GM19372 (cell line): ENCODE results near the gene BEGAIN.

Experiments used
- ATAC-seq: cut with Tn5 transposase; IDR thresholded peaks from one replicate; pipeline ENCODE4 v1.9.1; 2021; ENCODE audit warnings: mild to moderate bottlenecking, low read depth, moderate library complexity; ENCODE audit not compliant: unreplicated experiment

BEGAIN gene

DNA sequence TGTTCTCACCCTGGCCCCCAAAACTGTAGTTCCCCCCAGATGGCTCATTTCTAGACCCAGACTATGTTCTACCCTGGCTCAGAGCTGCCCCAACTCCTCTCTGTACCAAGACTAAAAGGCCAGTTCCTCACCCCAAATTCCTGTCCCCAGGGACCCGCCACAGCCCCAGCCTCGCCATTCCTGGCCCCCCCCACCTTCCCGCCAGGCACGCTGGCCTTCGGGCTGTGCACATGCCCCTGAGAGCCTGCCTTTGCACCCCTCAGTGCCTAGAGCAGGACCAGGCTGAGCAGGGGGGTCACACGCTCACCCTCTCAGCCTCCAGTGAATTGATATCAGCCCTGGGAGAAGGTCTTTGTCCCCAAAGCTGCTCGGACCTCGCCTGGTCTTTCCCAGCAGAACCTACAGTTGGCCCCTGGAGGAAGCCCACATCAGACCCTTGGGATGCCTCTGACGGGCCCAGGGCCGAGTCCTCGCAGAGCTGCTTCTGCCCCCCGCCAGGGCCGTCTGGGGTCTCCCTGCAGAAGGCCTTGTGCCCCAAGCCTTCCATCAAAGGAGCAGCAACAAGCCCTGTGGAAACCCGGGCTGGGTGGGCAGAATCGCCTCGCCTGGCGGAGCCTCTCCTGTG is 32.4 kb downstream of the BEGAIN start:
- ATAC-seq = no peak

DNA sequence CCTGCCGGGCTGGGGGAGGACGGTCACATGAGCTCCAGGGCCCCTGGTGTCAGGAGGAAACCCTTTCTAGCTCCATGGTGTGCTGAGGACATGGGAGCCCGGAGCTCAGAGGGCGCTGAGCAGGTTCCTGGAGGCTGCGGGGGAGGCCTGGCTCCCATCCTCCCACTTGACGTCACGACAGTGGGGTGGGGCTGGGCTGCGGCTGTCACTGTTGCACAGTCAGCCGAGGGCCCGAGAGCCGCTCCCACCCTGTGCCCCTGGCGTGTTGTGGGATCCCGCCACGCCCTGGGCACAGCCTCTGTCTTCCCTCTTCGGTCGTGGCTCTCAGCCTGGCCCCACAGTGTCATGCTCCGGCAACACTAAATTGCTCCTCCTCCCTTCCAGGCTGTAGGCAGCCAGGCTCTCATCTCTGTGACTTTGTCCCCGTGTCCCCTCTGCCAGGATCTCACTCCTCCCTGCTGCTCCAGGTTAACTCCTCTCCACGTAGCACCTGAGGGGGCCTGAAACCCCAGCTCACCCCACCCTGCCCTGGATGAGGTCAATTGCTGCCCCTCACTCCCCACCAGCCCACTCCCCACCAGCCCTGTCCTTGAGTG is 33.0 kb downstream of the BEGAIN start:
- no peak for ATAC-seq

DNA sequence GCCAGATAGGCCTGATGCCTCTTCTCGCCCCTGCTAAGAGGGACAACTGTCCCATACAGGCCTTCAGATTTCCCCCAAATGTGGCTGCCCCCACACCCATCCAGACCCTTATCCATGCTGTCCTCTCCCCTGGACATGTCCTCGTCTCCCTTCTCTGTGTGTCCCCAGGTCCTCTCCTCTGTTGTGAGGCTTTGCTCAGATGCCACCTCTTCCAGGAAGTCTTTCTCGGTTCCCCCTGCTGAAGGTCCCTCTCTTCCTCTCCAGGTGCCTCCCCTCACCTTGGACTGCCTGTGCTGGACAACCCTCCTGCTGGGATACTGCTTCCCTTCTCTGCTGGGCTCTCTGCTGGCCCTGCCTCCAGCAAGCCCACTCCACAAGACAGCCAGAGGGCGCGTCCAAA is 33.7 kb downstream of the BEGAIN start:
- no peak for ATAC-seq

DNA sequence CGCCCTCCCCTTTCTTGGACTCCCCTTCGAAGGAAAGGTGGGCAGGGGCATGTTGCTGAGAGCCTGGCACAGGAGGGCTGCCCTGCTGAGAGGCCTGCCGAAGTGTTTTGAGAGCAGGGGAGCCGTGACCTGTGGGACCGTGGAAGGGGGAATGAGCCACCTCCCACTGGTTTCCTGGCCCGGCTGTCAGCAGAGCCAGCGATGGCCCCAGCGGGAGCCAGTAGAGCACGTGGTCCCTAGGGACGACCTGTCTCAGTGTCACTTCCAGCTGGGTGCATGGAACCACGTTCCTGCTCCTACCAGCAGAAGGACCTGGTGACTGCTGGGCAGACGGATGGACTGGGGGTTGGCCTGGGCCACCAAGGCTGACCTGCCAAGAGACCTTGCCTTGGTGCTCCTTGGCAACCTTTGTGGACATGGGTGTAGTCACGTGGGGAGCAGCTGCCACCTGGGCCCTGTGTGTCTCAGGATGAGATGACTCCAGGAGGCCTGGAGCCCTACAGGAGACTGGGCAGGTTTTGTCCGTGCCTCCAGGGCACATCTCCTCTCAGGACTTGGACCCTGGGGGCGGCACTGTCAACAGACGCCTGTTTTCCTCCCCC is 34.6 kb downstream of the BEGAIN start:
- no peak for ATAC-seq

- ATAC-seq = no peak
Observed at GRCh38 chr14:100551056-100551455, 36.2 kb downstream of the BEGAIN start.

DNA sequence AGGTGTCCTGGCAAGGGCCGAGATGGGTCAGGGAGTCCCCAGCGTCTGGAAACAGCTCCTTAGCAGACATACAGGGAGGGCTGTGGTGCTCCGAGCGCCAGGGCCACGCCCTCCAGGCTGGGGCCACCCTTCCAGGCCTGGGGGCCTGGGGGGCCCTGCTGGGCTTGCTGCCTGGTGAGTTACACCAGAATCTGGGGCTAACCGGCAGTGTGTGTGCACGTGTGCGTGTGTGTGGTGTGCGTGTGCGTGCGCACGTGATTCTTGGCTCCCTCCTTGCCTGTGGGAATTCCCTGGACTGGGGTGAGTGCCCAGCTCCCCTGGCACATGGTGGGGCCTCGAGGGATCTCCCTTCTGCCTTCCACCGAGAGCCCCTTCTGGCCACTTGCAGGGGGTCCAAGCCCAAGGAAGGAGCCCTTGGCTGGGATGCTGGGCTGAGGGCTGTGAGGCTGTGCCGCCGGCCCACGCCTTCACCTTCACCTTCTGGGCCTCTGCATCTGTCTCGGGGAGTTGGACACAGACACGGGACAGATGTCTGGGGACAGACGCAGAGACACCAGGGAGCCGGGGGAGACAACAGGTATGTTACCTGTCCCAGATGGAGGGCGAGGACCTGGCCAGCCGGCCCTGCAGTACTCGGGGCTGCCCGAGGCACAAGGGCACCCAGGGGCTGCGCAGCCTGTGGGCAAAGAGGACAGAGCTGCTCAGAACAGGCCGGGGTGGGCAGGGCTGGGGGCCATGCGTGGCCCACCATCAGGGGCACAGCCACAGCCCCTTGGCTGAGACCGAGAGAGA is 37.2 kb downstream of the BEGAIN start:
- ATAC-seq = no peak

- ATAC-seq = no peak
Observed at GRCh38 chr14:100548939-100549338, 38.3 kb downstream of the BEGAIN start.

GRCh38 chr14:100548295-100548655 is 38.9 kb downstream of the BEGAIN start:
- ATAC-seq = no peak

DNA sequence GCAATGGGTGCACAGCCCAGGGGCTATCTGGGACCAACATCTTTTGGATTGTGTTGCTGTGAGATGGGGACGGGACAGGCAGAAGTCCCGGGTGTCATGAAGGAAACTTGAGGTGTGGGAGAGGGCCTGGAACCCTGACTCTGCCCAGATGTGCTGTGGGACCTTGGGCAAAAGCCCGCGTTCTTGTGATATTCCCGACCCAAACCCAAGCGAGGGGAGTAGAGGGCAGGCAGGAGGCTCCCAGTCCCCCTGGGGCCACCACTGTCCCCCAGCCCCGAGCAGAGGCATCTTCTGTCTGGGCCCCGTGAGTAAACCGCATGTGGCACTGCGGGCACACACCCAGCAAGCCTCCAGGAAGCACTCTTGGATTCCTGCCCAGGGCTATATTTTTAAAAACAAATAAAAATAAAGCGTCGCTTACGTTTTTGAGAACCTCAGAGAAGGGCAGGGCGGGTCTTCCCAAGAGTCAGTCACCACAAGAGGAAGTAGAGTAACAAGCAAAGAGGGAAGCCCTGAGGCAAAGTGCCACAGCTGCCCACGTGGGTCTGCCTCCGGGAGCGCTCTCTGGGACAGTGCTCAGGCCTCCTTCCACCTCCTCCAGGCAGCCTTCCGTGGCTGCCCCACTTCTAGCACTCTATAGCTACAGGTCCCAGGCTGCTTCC is 39.5 kb downstream of the BEGAIN start:
- ATAC-seq = no peak

DNA sequence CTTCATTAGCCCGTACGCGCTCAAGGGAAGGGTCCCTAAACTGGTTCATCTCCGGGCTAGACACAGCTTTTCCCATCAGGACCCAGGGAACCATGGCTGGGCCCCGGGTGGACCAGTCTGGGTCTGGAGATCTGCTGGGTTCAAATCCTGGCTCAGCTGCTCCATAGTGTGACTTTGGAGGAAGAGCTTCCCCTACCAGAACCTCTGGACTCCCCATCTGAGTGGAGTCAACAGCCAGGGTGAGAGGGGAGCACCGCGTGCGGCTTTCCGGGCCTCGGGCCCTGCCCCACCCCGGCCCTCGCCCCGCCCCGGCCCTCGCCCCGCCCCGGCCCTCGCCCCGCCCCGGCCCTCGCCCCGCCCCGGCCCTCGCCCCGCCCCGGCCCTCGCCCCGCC is 41.2 kb downstream of the BEGAIN start:
- ATAC-seq = peak; percentile 36

DNA sequence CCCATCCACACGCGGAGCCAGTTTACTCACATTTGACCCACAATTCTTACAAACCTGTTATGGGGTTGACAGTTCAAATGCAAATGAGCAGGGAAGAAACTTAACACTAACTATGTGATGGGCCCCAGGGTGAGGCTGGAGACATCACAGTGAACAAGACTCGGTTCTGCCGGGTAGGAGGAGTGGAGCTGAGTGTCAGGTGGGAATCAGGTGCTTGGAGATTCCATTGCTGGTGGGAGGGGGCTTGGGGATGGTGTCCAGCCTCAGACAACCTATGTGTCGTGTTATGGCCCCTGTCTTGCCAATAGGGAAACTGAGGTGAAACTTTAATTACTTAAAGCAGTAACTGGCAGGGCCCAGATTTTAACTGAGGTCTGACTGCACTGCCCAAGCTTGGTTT is 41.9 kb downstream of the BEGAIN start:
- no peak for ATAC-seq

GRCh38 chr14:100544506-100545141 is 42.6 kb downstream of the BEGAIN start:
- ATAC-seq = no peak

DNA sequence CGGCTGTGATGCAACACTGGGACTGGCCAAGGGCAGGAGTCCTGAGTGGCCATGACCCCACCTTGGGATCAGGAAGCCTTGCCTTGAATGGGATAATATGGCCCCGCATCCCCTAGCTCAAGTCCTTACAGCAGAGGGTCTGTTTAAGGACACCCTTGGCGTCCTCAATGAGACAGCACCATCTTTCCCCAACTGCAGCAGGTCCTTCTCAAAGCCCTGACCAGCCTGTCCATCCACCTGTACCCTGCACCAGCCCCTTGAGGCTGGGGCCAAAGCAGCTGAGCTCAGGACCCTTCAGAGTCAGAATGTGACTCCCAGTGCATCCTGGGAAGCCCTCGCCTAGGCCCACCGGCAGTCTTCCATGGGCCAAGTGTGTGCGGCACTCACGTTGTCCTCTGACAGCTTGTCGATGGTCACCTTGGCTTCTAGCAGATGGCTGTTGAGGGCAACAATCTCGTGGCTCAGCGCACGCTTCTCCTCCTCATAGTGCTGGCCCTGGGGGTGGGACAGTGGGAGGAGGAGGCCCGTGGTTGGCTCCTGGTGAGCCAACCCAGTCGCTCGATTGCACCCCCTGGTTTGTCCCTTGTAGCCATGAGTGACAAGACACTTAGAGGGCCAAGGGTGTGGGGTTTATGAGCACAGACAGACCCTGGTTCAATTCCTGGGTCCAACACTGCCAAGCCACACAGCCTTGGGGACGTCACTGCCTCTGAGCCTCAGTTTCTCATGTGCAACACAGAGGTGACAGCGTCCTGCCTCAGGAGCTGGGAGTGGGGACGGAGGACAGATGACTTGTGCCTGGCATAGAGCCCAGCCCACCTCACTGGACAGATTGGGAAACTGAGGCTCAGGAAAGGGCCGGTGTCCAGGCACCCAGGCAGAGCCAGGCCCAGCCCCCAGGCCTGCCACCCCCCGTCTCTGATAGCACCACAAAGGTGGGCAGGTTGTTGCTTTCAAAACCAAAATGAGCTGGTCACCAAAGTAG is 43.5 kb downstream of the BEGAIN start:
- ATAC-seq = no peak

DNA sequence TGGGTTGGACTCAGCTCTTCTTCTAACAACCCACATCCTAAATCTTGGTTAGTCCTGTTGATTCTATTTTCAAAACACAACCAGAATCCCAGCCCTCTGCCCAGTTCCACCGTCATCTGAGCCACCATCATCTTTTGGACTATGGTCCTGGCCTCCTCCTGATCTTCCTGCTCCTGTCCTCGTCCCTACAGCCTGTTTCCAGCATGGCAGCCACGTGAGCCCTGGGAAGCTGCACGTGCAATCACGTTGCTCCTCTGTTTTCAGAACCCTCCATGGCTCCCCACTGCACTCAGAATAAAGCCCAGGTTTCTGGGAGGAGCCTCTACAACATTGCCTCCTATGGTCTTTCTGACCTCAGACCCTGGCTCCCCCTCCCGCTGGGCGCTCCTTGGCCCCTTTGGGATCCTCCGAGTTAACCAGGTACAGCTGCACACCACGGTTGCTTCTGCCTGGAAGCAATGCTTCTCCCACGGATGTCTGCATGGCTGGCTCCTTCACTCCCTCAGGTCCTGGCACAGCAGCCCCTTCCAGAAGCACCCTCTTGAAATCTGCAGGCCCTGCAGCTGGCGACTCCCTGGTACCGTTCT is 44.5 kb downstream of the BEGAIN start:
- ATAC-seq = no peak

- ATAC-seq = no peak
Observed at GRCh38 chr14:100541621-100542560, 45.3 kb downstream of the BEGAIN start.

- ATAC-seq = no peak
Observed at GRCh38 chr14:100540926-100541620, 46.1 kb downstream of the BEGAIN start.

DNA sequence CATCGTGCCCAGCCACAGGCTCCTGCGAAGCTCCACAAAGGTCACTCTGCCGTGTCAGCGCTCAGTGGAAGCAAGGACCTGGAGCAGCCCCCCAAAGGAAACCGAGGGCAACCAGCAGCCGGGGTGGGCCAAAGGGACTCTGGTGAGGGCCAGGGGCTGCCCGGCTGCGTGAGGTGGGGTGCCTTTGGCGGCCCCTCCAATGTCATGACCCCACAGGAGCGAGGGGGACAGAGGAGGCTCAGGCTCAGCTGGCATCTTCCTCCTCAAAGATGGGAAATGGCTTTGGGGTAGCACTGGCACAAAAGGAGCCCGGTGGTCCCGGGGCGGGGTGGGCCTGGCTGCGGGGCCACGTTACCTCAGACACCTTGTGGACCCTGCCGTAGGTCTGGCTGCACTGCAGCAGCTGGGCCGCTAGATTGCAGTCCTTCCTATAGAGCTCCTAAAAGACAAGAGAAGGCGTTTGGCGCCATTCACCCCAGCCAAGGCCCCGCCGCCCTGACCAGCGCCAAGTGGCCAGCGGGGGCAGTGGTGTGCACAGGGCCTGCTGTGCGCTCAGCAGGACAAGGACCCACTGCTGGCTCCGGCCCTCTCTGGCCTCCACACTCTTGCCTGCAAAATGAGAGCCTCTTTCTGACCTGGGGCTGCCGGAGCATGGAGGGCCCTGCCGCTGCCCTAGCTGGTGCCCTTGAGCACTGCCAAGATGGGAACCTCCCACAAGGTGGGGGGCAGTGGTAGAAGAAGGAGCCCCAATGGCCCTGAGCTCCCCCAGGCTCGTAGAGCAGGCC is 46.9 kb downstream of the BEGAIN start:
- ATAC-seq = no peak
